NCI-H82 treated with DMSO at 0.1 percent for 48 hours (cell line): ENCODE data around the gene CPLX1.

Experiments used
- DNase-seq: peaks from one replicate; lab custom pipeline; 2025; ENCODE audit not compliant: unreplicated experiment; lab: John Stamatoyannopoulos, UW

Gene CPLX1

DNA sequence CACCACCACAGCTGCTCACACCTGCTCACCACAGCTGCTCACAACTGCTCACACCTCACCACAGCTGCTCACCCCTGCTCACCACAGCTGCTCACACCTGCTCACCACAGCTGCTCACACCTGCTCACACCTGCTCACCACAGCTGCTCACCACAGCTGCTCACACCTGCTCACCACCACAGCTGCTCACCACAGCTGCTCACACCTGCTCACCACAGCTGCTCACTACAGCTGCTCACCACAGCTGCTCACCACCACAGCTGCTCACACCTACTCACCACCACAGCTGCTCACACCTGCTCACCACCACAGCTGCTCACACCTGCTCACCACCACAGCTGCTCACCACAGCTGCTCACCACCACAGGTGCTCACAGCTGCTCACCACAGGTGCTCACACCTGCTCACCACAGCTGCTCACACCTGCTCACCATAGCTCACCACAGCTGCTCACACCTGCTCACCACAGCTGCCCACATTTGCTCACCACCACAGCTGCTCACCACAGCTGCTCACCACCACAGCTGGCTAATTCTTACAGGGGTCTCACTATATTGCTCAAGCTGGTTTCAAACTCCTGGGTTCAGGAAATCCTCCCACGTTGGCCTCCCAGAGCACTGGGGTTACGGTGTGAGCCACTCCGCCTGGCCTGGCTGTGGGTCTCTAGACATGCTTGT, 30.4 kb upstream of the CPLX1 start:
- DNase-seq = no peak

DNA sequence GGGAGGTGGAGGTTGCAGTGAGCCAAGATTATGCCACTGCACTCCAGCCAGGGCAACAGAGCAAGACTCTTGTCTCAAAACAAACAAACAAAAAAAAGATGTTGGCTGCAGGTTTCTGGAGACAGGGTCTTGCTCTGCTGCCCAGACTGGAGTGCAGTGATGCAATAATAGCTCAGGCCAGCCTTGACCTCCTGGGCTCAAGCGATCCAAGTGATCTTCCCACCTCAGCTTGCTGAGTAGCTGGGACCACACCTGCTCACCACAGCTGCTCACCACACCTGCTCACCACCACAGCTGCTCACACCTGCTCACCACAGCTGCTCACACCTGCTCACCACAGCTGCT, 29.9 kb upstream of the CPLX1 start:
- DNase-seq = no peak

DNA sequence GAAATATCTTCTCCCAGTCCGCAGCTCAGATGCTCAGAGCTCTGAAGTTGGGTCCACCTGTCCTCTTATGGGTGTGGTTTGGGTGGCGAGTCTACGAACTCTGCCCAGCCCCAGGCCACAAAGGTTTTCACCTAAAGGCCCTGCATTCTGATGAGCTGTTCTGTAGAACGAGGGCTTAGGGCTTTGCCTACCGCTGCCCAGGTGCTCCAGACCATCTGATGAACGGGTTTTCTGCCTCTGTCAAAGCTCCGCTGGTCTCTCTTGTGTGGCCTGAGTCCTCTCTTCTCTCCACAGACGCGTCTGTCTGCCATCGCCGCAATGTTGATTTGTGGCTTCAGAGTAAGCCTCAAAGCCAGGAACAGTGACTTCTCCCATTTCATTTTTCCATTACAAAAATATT, 28.4 kb upstream of the CPLX1 start:
- no peak for DNase-seq

DNA sequence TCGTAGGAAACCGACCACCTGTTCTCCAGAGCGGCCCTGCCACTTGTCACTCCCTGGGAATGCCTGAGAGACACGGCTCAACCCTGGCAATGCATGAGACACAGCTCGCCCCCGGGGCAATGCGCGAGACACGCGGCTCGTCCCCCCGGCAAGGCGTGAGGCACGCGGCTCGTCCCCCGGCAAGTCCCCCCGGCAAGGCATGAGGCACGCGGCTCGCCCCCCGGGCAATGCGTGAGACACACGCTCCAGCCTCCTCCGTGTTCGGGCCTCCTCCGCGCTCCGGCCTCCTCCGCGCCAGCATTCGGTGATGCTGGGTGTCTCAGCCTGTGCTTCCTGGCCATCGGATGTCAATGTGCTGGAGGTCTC, 27.5 kb upstream of the CPLX1 start:
- DNase-seq = no peak

GRCh38 chr4:851701-852430, 25.9 kb upstream of the CPLX1 start:
- DNase-seq = no peak

DNA sequence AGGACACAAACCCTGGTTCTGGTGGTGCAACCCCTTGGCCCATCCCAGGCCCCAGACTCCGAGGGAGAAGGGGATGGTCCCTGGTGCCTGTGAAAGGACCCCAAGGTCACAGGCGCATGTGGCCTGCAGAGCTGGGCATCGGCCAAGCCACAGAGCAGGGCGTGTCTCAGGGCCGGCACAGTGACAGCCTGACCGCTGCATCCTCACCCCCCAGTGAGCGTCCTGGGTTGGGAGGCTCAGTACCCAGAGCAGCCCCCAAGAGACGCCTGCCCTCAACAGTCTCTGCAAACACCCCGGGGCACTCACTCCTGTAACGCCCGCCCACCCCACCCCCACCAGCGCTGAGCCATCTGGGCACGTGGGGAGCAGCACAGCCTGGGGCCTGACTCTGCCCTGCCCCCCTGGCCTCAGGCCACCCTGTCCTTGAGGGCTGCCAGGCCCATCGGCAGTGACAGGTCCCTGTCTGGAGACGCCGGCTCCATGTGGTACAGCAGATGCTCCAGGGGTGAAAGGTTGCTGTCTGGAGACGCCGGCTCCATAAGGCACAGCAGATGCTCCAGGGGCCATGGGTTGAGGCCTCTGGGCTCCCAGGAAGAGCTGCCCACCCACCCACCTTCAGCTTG, 24.5 kb upstream of the CPLX1 start:
- no peak for DNase-seq

DNA sequence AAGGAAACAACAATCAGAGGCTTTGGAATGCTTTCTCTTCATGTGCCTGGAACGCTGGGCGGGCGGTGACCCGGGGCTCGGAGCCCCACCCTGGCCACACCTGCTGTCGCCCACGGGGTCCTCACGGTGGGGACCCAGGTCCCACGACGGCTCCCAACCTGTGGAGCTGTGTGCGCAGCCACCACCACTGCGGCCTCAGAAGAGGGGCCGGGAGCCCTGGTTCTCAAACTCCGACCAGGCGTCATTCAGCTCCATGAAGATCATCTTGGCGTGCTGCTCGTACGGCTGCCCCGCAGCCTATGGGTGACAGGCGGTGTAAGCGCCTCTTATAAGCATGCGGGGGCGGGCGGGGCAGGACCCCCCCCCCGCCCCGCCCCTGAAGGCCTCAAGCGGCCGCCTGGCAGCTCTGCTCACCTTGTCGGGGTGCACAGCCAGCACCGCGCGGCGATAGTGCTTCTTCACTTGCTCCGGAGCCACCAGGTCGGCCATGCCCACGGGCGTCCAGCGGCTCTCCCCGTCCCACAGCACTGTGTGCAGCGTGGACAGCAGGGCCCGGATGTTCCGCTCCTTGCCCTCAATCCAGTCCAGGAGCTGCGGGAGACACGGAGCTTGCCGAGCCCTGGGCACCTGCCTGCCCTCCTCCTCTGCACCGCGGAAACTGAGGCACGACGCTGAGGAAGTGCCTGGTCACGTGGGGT, 23.7 kb upstream of the CPLX1 start:
- no peak for DNase-seq

GRCh38 chr4:848803-849477, 23.0 kb upstream of the CPLX1 start:
- no peak for DNase-seq

GRCh38 chr4:848307-848691, 22.4 kb upstream of the CPLX1 start:
- DNase-seq = no peak

- DNase-seq = peak; percentile 26
These were observed 19.9 kb upstream of the CPLX1 start for GRCh38 chr4:845836-846251.

DNA sequence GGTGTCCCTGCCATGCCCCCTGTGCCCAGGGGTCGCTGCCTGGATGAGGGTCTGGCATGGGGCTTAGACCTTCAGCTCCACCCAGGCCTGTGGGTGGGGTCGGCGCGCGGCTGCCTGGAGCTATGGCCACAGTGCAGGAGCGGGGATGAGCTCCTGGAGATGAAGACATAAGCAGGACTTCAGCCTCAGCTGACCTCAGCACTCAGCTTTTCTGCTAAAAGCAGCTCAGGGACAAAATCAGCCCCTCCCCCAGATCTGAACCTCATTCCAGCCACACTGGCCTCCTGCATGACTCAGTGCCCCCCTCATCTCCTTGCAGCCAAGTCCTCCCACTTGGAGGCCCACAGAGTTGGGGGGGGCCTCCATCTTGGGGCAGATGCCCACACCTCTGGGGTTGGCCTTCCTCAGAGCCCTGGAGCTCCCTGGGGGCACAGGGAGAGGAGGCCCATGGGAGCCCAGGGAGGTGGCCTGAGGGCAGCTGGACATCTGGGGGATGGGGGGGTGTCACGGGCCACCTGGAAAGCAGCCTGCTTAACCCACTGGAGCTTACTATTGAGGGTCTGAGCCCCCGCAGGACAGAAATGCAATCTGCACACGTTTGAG, 19.4 kb upstream of the CPLX1 start:
- no peak for DNase-seq

GRCh38 chr4:844752-845232, 18.9 kb upstream of the CPLX1 start:
- no peak for DNase-seq

DNA sequence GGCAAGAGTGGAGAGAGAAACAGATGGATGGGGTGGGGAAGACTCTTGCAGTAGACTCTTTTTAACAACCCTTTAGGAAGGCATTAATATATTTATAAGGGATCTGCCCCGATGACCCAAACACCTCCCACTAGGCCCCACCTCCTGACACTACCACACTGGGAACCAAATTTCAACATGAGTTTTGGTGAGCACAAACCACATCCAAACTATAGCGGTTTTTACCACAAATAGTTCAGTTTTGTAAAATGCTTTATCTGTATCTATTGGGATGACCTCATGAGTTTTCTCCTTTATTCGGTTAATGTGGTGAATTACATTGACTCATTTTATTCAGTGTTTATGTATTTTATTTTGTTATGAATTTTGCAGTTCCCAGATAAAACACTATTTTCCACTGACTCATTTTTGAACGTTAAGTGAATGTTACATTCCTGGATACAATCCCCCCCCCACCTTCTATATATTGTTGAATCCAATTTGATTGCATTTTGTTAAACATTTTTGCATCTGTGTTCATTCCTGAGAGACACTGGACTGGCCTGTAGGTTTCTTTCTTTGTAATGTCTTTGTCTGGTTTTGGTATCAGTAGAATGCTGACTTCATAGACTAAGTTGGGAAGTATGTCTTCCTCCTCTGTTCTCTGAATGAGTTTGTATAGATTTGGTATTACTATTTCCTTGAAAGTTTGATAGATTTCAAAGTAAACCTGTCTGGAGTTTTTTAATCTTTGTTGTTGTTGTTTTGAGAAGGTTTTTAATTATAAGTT, 13.9 kb upstream of the CPLX1 start:
- DNase-seq = no peak

DNA sequence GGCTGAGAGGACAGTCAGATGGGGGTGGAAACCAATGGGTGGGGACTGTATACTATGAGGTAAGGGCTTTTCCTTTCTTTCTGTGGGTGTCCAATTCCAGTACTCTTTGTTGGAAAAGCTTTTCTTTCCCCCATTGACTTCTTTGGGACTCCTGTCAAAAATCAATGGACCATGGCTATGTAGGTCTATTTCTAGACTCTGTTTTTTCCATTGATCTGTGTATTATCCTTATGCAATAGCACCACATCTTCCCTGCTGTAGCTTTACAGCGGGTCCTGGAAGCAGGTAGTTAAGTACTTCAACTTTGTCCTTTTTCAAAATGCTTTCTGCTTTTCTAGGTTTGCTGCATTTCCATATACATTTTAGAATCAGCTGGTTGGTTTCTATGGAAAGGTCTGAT, 11.8 kb upstream of the CPLX1 start:
- no peak for DNase-seq

GRCh38 chr4:836750-837301, 10.9 kb upstream of the CPLX1 start:
- DNase-seq = no peak

DNA sequence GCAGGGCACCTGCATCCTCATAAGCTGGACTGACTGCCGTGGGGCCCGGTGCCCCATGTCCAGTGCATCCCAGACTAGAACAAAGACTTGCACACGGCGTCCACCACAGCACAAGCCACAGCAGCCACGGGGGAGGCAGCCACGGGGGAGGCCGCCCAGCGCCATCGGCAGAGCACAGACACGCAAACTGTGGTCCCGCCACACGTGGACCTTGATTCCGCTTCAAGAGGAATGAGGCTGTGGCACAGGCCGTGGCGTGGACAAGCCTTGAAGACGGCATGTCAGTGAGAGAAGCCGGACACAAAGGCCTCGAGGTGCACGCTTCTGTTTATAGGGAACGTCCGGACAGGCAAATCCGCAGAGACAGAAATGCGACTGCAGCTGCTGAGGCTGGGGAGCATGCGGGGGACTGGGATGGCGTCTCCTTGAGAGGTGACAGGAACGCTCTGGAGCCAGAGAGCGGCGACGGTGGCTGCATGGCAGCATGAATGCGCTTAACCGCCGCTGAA, 10.1 kb upstream of the CPLX1 start:
- DNase-seq = no peak

DNA sequence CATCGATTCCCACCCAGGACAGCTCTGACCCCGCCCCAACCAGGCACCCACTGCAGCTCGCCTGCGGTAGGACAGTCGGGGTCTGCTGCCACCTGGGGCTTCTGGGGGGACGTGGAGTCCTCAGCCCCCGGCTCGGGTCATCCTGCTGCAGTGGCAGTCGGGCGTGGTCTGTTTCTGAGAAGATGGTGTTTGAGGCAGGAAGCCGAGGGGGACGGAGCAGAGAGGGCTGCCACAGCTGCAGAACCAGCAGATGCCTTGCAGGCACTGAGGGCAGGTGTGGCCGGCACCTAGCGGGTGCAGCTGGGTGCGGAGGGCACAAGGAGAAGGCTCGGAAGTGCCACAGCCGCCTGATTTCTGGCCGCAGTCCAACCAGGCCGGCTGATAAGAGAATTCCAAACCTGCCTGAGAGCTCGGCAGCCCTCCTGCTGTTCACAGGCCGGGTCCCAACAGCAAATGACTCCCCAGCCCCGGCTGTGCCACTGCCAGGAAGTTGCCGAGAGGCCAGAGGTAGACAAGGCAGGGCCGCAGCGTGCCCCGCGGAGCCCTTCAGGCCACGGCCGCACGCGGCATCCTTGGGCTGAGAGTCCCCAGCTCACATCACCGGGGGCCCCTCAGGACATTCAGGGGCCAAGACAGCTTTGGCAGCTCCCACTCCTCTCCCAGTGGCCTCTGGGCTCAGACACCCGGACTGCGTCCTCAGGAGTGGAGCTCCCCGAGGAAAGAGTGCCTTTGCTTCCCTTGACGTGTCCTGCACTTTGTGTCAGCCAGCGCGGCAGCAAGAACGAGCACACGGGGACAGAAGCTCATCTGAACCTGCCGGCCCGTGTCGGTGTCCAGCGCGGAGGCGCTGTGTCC, 9.4 kb upstream of the CPLX1 start:
- no peak for DNase-seq

DNA sequence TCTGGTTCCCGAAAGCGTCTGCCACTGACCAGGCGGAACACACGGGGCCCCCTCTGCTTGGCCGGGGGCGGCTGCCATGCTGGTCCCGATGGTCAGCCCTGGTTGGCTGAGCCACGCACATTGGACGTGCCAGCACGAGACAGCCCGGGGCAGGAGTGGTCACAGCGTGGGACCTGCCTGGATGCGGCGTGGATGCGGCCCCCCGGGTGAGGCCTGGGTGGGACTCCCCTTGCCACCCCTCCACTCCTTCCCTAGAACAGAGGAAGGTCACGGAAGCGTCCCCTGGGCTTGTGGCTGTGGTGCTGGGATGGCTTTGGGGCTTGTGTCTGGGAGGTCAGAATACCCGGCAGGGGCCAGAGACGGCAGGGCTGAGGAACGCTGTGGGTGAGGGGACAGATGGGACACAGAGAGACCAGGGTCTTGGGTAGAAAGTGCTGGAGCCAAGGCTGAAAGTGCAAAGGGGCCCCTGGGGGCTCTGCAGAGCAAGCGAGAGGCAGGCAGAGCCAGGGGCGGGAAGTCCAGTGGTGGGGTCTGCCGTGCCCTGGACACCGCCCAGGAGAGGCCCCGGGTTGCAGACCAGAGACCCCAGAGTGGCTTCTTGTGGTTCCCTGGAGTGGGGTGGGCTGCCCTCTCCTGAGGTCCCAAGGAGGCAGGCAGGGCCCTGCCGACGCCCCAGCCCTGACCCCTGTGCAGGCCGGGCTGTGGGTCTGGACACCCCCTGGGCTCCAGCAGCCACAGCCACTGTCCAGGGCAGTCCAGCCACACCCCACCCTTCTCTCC, 8.6 kb upstream of the CPLX1 start:
- no peak for DNase-seq
